Smooth muscle cell (in vitro differentiated cells): ENCODE results near the gene PSMD13. TPM values are rescaled to one million over a fixed set of nuclear protein-coding genes. Genes with fewer than 3 reads are reported as not detected.

Experiments
- DNase-seq: peaks from one replicate; lab custom pipeline; 2025; ENCODE audit not compliant: unreplicated experiment; lab: John Stamatoyannopoulos, UW
- H2AFZ ChIP-seq: fragments of 200-600 bp; sonication (generic); 2 replicates; pipeline ENCODE4 v1.6.0; 2016; ENCODE audit warnings: antibody characterized with exemption, low read depth, mild to moderate bottlenecking
- H3F3A ChIP-seq: fragments of 200-600 bp; sonication (generic); 2 replicates; pipeline ENCODE4 v1.6.0; 2017; ENCODE audit warnings: antibody characterized with exemption, low read depth
- H3K27ac ChIP-seq: fragments of 200-600 bp; sonication (generic); 2 replicates; pipeline ENCODE4 v1.5.1; 2016; ENCODE audit warnings: low read depth, mild to moderate bottlenecking
- H3K27me3 ChIP-seq: fragments of 200-600 bp; sonication (generic); 2 replicates; pipeline ENCODE4 v1.6.1; 2016; ENCODE audit warnings: low read depth, mild to moderate bottlenecking
- H3K36me3 ChIP-seq: fragments of 200-600 bp; sonication (generic); 2 replicates; pipeline ENCODE4 v1.5.1; 2016; ENCODE audit warnings: low read depth
- H3K4me1 ChIP-seq: fragments of 200-600 bp; sonication (generic); 2 replicates; pipeline ENCODE4 v1.5.1; 2016; ENCODE audit warnings: low read depth
- H3K4me2 ChIP-seq: fragments of 200-600 bp; sonication (generic); 2 replicates; pipeline ENCODE4 v1.6.0; 2016; ENCODE audit warnings: mild to moderate bottlenecking
- H3K4me3 ChIP-seq: fragments of 200-600 bp; sonication (generic); 2 replicates; pipeline ENCODE4 v1.5.1; 2016; ENCODE audit warnings: mild to moderate bottlenecking
- H3K79me2 ChIP-seq: fragments of 200-600 bp; sonication (generic); 2 replicates; pipeline ENCODE4 v1.6.0; 2016; ENCODE audit warnings: low read depth, mild to moderate bottlenecking
- H3K9ac ChIP-seq: fragments of 200-600 bp; sonication (generic); 2 replicates; pipeline ENCODE4 v1.6.0; 2016; ENCODE audit warnings: low read depth
- H3K9me3 ChIP-seq: fragments of 200-600 bp; sonication (generic); replicated peaks from 2 replicates; pipeline ENCODE4 v1.5.1; 2016; ENCODE audit warnings: low read depth
- H4K20me1 ChIP-seq: fragments of 200-600 bp; sonication (generic); 2 replicates; pipeline ENCODE4 v1.6.0; 2016; ENCODE audit warnings: low read depth
- CTCF ChIP-seq: fragments of 200-600 bp; sonication (generic); IDR thresholded peaks from 2 replicates; pipeline ENCODE4 v1.5.1; 2017; ENCODE audit warnings: borderline replicate concordance, mild to moderate bottlenecking, antibody characterized with exemption; ENCODE audit not compliant: insufficient read depth, poor library complexity, severe bottlenecking
- WGBS: methylation state at CpG from one replicate; pipeline ENCODE4 v1.1.7; 2016; ENCODE audit warnings: low lambda C conversion rate; 5-methylcytosine and 5-hydroxymethylcytosine counted together
- polyA plus RNA-seq: library from polyadenylated mRNA; unstranded; fragments of >200 nt; fragmentation: Nextera tagmentation; extraction: Ambion mirVana; gene quantifications from 2 replicates; pipeline ENCODE4 v1.2.1, GENCODE V29; 2016
- total RNA-seq: library from RNA; depleted of rRNA; stranded (reverse); fragments of >200 nt; gene quantifications from 2 replicates; pipeline ENCODE4 v1.2.3, GENCODE V29; 2014

The PSMD13 gene
- total and polyA plus RNA-seq, 2 experiments from 2014 or later = 77.4 to 200 TPM

- no peak for TF ChIP-seq CTCF
- H4K20me1 ChIP-seq = peaks cover 4% of the 10 kb centered on the region
- DNase-seq = no peak
- H3K79me2 ChIP-seq = no peaks in the 10 kb centered on the region
- H3K4me3 ChIP-seq = no peak overlapping the region
- WGBS = 83% methylated on average over 13 of the region's 13 CpGs
- peaks cover 4% of the 10 kb centered on the region for H3F3A ChIP-seq
- no peak overlapping the region for H3K4me2 ChIP-seq
- no peak overlapping the region for H2AFZ ChIP-seq
- no peaks in the 10 kb centered on the region for H3K27me3 ChIP-seq
- H3K9ac ChIP-seq = no peak overlapping the region
- H3K27ac ChIP-seq = no peak overlapping the region
- no peaks in the 10 kb centered on the region for H3K9me3 ChIP-seq
- no peaks in the 10 kb centered on the region for H3K36me3 ChIP-seq
- H3K4me1 ChIP-seq = no peaks in the 10 kb centered on the region
Observed at GRCh38 chr11:253160-253885, 16.5 kb downstream of the PSMD13 start.

- Histone ChIP-seq H3K27ac (no peak overlapping the region), H2AFZ (no peak overlapping the region), H3K4me1 (no peaks in the 10 kb centered on the region), H3K4me2 (no peak overlapping the region), H3K36me3 (no peaks in the 10 kb centered on the region), H3K27me3 (no peaks in the 10 kb centered on the region), H3K79me2 (no peaks in the 10 kb centered on the region), H3K9me3 (no peaks in the 10 kb centered on the region), H3K9ac (no peak overlapping the region), H3F3A (peaks cover 4% of the 10 kb centered on the region), H3K4me3 (no peak overlapping the region), H4K20me1 (peaks cover 4% of the 10 kb centered on the region)
- DNase-seq = no peak
- WGBS = 87% methylated on average over 4 of the region's 5 CpGs
- TF ChIP-seq CTCF = no peak
Observed at GRCh38 chr11:253886-254270, 17.1 kb downstream of the PSMD13 start.

- Histone ChIP-seq H4K20me1 (peaks cover 4% of the 10 kb centered on the region), H3K4me1 (no peaks in the 10 kb centered on the region), H2AFZ (no peak overlapping the region), H3F3A (peaks cover 4% of the 10 kb centered on the region), H3K4me3 (no peak overlapping the region), H3K9me3 (no peaks in the 10 kb centered on the region), H3K27ac (no peak overlapping the region), H3K9ac (no peak overlapping the region), H3K79me2 (no peaks in the 10 kb centered on the region), H3K4me2 (no peak overlapping the region), H3K36me3 (no peaks in the 10 kb centered on the region), H3K27me3 (no peaks in the 10 kb centered on the region)
- no peak for TF ChIP-seq CTCF
- no peak for DNase-seq
- 83% methylated on average over 3 of the region's 3 CpGs for WGBS
Observed at GRCh38 chr11:255176-255575, 18.4 kb downstream of the PSMD13 start.

- H3K4me2 ChIP-seq = no peak overlapping the region
- no peak overlapping the region for H2AFZ ChIP-seq
- H3K9me3 ChIP-seq = no peaks in the 10 kb centered on the region
- H3K79me2 ChIP-seq = no peaks in the 10 kb centered on the region
- no peaks in the 10 kb centered on the region for H3K4me1 ChIP-seq
- H3F3A ChIP-seq = peaks cover 4% of the 10 kb centered on the region
- no peak overlapping the region for H3K4me3 ChIP-seq
- 92% methylated on average over 2 of the region's 2 CpGs for WGBS
- TF ChIP-seq CTCF = no peak
- H3K9ac ChIP-seq = no peak overlapping the region
- no peaks in the 10 kb centered on the region for H3K27me3 ChIP-seq
- no peak overlapping the region for H3K27ac ChIP-seq
- no peaks in the 10 kb centered on the region for H3K36me3 ChIP-seq
- peaks cover 4% of the 10 kb centered on the region for H4K20me1 ChIP-seq
- DNase-seq = no peak
Observed at GRCh38 chr11:255816-256215, 19.0 kb downstream of the PSMD13 start.
